ENCODE measurements around the gene RAD51B. TPM values are rescaled to one million over a fixed set of nuclear protein-coding genes. Genes with fewer than 3 reads are reported as not detected.

The RAD51B gene
- total RNA-seq, 5 donors from 2014 or later (not counting 1 experiment from before 2014, with no cell fraction given) = 25.4 to 47.9 (median 30.0) TPM

DNA sequence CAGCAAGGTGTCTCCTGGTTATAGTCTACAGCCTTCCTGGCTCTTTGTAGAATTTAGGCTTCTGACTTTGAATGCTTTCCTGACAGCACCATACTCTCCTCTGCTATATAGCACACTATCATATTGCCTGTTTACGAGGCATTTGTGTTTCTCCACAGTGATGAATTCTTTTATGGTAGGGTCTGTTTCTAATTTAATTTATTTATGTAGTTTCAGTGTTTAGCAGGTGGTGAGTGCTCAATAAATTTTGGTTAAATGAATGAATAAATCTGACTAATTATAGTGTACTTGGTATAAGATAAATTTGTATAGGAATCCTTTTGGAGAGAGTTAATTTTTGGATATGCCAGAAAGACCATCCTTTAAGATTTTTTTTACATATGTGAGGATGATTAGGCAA is 115.3 kb downstream of the RAD51B start:
- DNase-seq = no peak
- peaks cover 0 to 12% (median 7%) of the 10 kb centered on the region in 3 donors for H3K9me3 Mint-ChIP-seq
- H3K36me3 Mint-ChIP-seq = peaks cover 7% of the 10 kb centered on the region

DNA sequence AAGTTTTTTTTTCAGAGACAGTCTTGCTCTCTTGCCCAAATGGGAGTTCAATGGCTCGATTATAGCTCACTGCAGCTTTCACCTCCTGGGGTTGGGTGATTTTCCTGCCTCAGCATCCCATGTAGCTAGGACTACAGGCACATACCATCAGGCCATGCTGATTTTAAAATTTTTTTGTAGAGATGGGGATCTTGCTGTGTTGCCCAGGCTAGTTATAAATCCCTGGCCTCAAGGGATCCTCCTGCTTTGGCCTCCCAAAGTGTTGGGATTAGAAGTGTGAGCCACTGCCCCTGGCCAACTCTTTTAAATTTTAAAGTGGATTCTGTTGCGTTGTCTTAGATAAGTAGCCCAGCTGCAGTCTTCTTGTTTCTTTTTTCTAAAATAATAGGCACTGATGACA is 115.8 kb downstream of the RAD51B start:
- H3K27ac Mint-ChIP-seq = no peak overlapping the region
- CTCF ChIA-PET = no interaction called here

More for the DNA sequence above, 115.3 kb downstream of the RAD51B start:
- ChIA-PET CTCF (interaction anchor here (0.8 to 1.9 kb wide), 6 partner anchors 10 to 910 kb away, joined by 3 to 10 read pairs (median 5); no protein-coding TSS in a partner anchor), POLR2A (no interaction called here)
- no peak overlapping the region for H3K4me3 Mint-ChIP-seq
- Histone ChIP-seq H3K9me3 (no peaks in the 10 kb centered on the region), H3K36me3 (ENCODE audit: control insufficient read depth in 2 of 2, extremely low read depth in 1 of 2, insufficient read depth in 1 of 2, low read length in 1 of 2) (no peaks in the 10 kb centered on the region), H3K27me3 (replicated peaks in 1 of 2; ENCODE audit: control insufficient read depth in 2 of 2, extremely low read depth in 1 of 2, insufficient read depth in 2 of 2, low read length in 1 of 2) (no peaks in the 10 kb centered on the region), H3K4me3 (ENCODE audit: control insufficient read depth in 1 of 2, extremely low read depth in 1 of 2, low read length in 1 of 2) (no peak overlapping the region), H3K27ac (ENCODE audit: low read length) (no peak overlapping the region), H3K4me1 (ENCODE audit: control insufficient read depth in 1 of 2, extremely low read depth in 1 of 2, insufficient read depth in 2 of 2, low read length in 2 of 2) (peaks cover 0 to 4% of the 10 kb centered on the region in 2 experiments)
- no CpG with 5 or more reads among the region's 1 CpG for WGBS (ENCODE audit: insufficient coverage)
- no peak overlapping the region for H3K27ac Mint-ChIP-seq
- peaks cover 5 to 7% (median 5%) of the 10 kb centered on the region in 3 donors for H3K4me1 Mint-ChIP-seq
- no peaks in the 10 kb centered on the region for H3K27me3 Mint-ChIP-seq
- no peak for ATAC-seq (replicated peaks in 1 of 4)

DNA sequence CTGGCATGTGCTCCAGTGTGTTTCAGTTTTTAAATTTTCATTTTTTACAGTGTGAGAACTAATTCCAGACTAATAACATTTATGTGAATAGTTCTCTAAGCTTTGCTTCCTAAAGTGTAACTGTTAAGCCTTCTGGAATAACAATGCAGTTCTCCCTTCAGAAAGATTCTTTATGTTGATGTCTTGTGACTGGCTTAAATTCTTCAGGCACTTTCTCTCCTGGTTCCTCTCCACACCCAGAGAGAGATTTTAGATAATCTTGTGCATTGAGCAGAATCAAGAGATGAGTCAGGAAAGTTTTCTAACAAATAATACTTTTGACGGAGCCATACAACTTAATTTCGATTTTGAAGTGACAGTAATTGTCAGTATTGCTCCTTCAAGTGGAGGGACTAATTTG is 118.5 kb downstream of the RAD51B start:
- H3K4me3 ChIP-seq (ENCODE audit: control insufficient read depth in 1 of 2, extremely low read depth in 1 of 2, low read length in 1 of 2) = no peak overlapping the region
- peaks cover 5 to 7% (median 5%) of the 10 kb centered on the region in 3 donors for H3K4me1 Mint-ChIP-seq
- H3K36me3 ChIP-seq (ENCODE audit: control insufficient read depth in 2 of 2, extremely low read depth in 1 of 2, insufficient read depth in 1 of 2, low read length in 1 of 2) = no peaks in the 10 kb centered on the region
- ATAC-seq (replicated peaks in 1 of 4) (no peak), DNase-seq (no peak)
- no peak overlapping the region for H3K27ac Mint-ChIP-seq
- peaks cover 0 to 4% of the 10 kb centered on the region in 2 experiments for H3K4me1 ChIP-seq (ENCODE audit: control insufficient read depth in 1 of 2, extremely low read depth in 1 of 2, insufficient read depth in 2 of 2, low read length in 2 of 2)
- no peaks in the 10 kb centered on the region for H3K9me3 Mint-ChIP-seq
- ChIA-PET CTCF (interaction anchor here in 1 of 2 donors (1.3 kb wide), 1 partner anchor 906 kb away, joined by 5 read pairs; no protein-coding TSS in a partner anchor), POLR2A (no interaction called here)
- H3K27ac ChIP-seq (ENCODE audit: low read length) = no peak overlapping the region
- H3K27me3 Mint-ChIP-seq = no peaks in the 10 kb centered on the region
- H3K27me3 ChIP-seq (replicated peaks in 1 of 2; ENCODE audit: control insufficient read depth in 2 of 2, extremely low read depth in 1 of 2, insufficient read depth in 2 of 2, low read length in 1 of 2) = no peaks in the 10 kb centered on the region
- H3K4me3 Mint-ChIP-seq = no peak overlapping the region
- no peaks in the 10 kb centered on the region for H3K9me3 ChIP-seq
- WGBS (ENCODE audit: insufficient coverage) = no CpG with 5 or more reads among the region's 2 CpGs
- H3K36me3 Mint-ChIP-seq = no peaks in the 10 kb centered on the region

More for the DNA sequence above, 115.8 kb downstream of the RAD51B start:
- Mint-ChIP-seq H3K36me3 (peaks cover 2% of the 10 kb centered on the region), H3K4me3 (no peak overlapping the region), H3K27me3 (no peaks in the 10 kb centered on the region), H3K9me3 (peaks cover 0 to 7% (median 2%) of the 10 kb centered on the region in 3 donors), H3K4me1 (peaks cover 5 to 7% (median 5%) of the 10 kb centered on the region in 3 donors)
- DNase-seq (no peak), ATAC-seq (replicated peaks in 1 of 4) (no peak)
- Histone ChIP-seq H3K36me3 (ENCODE audit: control insufficient read depth in 2 of 2, extremely low read depth in 1 of 2, insufficient read depth in 1 of 2, low read length in 1 of 2) (no peaks in the 10 kb centered on the region), H3K4me3 (ENCODE audit: control insufficient read depth in 1 of 2, extremely low read depth in 1 of 2, low read length in 1 of 2) (no peak overlapping the region), H3K9me3 (no peaks in the 10 kb centered on the region), H3K4me1 (ENCODE audit: control insufficient read depth in 1 of 2, extremely low read depth in 1 of 2, insufficient read depth in 2 of 2, low read length in 2 of 2) (peaks cover 0 to 4% of the 10 kb centered on the region in 2 experiments), H3K27ac (ENCODE audit: low read length) (no peak overlapping the region), H3K27me3 (replicated peaks in 1 of 2; ENCODE audit: control insufficient read depth in 2 of 2, extremely low read depth in 1 of 2, insufficient read depth in 2 of 2, low read length in 1 of 2) (no peaks in the 10 kb centered on the region)
- POLR2A ChIA-PET = no interaction called here
- WGBS (ENCODE audit: insufficient coverage) = no CpG with 5 or more reads among the region's 2 CpGs

DNA sequence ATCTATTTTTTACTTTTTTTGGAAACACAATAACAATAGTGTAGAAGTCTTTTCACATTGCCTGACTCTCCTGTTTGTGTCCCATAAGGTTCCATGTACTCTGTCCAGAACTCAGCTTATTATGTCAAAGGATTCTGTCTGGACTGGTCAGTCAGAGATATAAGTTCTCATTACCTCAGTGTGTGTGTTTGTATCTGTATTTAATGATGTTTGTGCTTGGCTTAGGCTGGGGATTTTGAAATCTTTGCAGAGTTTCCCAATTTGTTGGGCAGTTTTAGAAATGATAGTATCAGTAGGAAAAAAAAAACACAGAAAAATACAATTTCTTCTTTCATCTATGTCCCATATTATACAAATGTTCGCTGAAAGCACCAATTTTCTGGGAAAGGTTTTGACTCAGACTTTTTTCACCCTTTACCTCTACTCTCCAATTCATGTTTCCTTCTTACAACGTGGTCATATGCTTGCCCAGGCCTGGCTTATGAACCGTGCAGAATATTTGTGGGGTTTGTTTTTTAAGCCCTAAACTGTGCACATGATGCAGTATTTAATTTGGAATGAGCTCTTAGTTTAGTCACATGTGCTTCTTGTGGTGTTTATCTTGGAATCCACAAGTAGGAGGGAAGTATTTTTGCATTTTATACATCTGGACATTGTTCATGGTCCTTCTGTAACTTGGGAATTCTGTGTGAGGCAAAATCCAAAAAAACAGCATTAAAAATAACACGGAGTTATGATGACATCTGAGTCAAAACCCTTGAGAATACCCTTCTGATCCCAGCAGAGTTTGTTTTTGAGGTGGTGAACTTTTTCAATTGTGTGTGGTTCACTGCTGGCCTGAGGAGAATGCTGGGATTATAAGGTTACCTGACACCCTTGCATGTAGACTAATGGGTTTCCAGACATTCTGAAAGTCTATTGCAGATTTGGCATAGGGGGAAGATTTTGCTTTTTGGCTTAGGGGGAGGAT is 121.2 kb downstream of the RAD51B start:
- ChIA-PET CTCF (interaction anchor here in 1 of 2 donors (0.7 kb wide), 1 partner anchor 566 kb away, joined by 3 read pairs; no protein-coding TSS in a partner anchor), POLR2A (interaction anchor here in 1 of 2 donors (0.5 kb wide), 1 partner anchor 17 kb away, joined by 3 read pairs; no protein-coding TSS in a partner anchor)
- Histone ChIP-seq H3K4me3 (ENCODE audit: control insufficient read depth in 1 of 2, extremely low read depth in 1 of 2, low read length in 1 of 2) (no peak overlapping the region), H3K27me3 (replicated peaks in 1 of 2; ENCODE audit: control insufficient read depth in 2 of 2, extremely low read depth in 1 of 2, insufficient read depth in 2 of 2, low read length in 1 of 2) (no peaks in the 10 kb centered on the region), H3K4me1 (ENCODE audit: control insufficient read depth in 1 of 2, extremely low read depth in 1 of 2, insufficient read depth in 2 of 2, low read length in 2 of 2) (no peaks in the 10 kb centered on the region), H3K9me3 (no peaks in the 10 kb centered on the region), H3K36me3 (ENCODE audit: control insufficient read depth in 2 of 2, extremely low read depth in 1 of 2, insufficient read depth in 1 of 2, low read length in 1 of 2) (no peaks in the 10 kb centered on the region), H3K27ac (ENCODE audit: low read length) (no peak overlapping the region)
- Mint-ChIP-seq H3K4me3 (no peak overlapping the region), H3K27ac (no peak overlapping the region), H3K27me3 (no peaks in the 10 kb centered on the region), H3K9me3 (no peaks in the 10 kb centered on the region), H3K4me1 (peaks cover 0 to 5% (median 0%) of the 10 kb centered on the region in 3 donors), H3K36me3 (no peaks in the 10 kb centered on the region)
- WGBS (ENCODE audit: insufficient coverage) = 80% methylated on average over 1 of the region's 4 CpGs
- DNase-seq = no peak
- ATAC-seq (replicated peaks in 1 of 4) = no peak

DNA sequence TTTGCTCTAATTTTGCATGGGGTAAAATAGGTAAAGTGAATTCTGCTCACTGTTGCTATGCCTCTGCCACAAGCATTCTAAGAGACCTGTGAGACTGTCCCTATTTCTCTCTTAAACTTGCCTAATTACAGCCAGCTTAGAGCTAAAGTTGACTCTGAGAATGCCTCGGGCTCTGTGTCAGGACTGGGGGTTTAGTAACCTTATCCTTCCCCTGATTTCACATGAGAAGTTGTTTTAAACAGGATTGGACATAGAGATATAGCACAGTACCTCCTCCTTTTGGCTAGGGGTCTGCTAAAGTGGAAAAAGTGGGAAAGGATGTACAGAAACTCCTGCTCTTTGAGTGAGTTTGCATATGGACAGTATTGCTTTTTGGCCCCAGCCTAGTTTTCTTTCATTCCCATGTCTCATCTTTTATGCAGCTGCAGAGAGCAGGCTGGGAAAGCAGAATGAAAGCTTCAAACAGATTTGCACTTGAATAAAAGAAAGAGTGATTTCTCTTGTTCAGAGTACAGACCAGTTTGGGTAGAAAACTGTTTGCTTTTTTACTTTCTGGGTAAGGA is 122.0 kb downstream of the RAD51B start:
- H3K9me3 ChIP-seq = no peaks in the 10 kb centered on the region
- H3K4me1 ChIP-seq (ENCODE audit: control insufficient read depth in 1 of 2, extremely low read depth in 1 of 2, insufficient read depth in 2 of 2, low read length in 2 of 2) = no peaks in the 10 kb centered on the region
- H3K4me3 Mint-ChIP-seq = no peak overlapping the region
- DNase-seq = no peak
- no peaks in the 10 kb centered on the region for H3K36me3 ChIP-seq (ENCODE audit: control insufficient read depth in 2 of 2, extremely low read depth in 1 of 2, insufficient read depth in 1 of 2, low read length in 1 of 2)
- peaks cover 0 to 5% (median 0%) of the 10 kb centered on the region in 3 donors for H3K4me1 Mint-ChIP-seq
- ChIA-PET CTCF (interaction anchor here (0.5 to 0.6 kb wide), 2 partner anchors 10 to 544 kb away, joined by 3 read pairs; no protein-coding TSS in a partner anchor), POLR2A (no interaction called here)
- no peaks in the 10 kb centered on the region for H3K27me3 Mint-ChIP-seq
- no peak for ATAC-seq (replicated peaks in 1 of 4)
- H3K27me3 ChIP-seq (replicated peaks in 1 of 2; ENCODE audit: control insufficient read depth in 2 of 2, extremely low read depth in 1 of 2, insufficient read depth in 2 of 2, low read length in 1 of 2) = no peaks in the 10 kb centered on the region
- H3K9me3 Mint-ChIP-seq = no peaks in the 10 kb centered on the region
- no peak overlapping the region for H3K27ac ChIP-seq (ENCODE audit: low read length)
- no peak overlapping the region for H3K27ac Mint-ChIP-seq
- WGBS (ENCODE audit: insufficient coverage) = no CpG with 5 or more reads among the region's 1 CpG
- no peak overlapping the region for H3K4me3 ChIP-seq (ENCODE audit: control insufficient read depth in 1 of 2, extremely low read depth in 1 of 2, low read length in 1 of 2)
- H3K36me3 Mint-ChIP-seq = no peaks in the 10 kb centered on the region

DNA sequence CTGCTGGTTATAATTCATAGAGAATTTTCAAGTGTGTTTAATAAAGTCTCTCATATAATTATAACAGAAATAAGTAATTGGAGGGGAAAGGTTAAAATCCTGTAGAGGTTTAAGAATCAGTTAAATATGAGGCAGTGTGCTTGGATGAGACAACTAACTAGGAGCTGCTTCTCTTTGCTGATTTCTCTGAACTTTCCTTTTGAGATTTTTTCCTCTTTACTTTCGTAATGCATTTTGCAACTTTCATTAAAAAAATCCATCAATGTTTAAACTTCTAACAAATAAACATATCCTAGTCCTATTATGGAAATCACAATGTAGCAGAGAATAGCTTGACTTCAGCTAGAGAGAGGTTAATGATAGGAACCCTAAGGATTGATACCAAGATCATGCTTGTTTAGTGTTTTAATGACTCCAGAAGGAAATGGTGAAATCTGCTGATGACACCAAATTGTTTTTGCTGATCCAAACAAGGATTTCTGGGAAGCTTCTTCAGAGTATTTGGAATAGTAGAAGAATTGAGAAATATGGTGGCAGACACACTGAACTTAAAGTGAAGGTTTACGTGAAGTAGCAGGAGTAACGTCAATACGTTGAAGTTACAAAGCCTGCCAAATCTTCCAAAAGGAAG is 122.6 kb downstream of the RAD51B start:
- Histone ChIP-seq H3K27ac (ENCODE audit: low read length) (no peak overlapping the region), H3K9me3 (no peaks in the 10 kb centered on the region), H3K36me3 (ENCODE audit: control insufficient read depth in 2 of 2, extremely low read depth in 1 of 2, insufficient read depth in 1 of 2, low read length in 1 of 2) (no peaks in the 10 kb centered on the region), H3K27me3 (replicated peaks in 1 of 2; ENCODE audit: control insufficient read depth in 2 of 2, extremely low read depth in 1 of 2, insufficient read depth in 2 of 2, low read length in 1 of 2) (no peaks in the 10 kb centered on the region), H3K4me1 (ENCODE audit: control insufficient read depth in 1 of 2, extremely low read depth in 1 of 2, insufficient read depth in 2 of 2, low read length in 2 of 2) (no peaks in the 10 kb centered on the region), H3K4me3 (ENCODE audit: control insufficient read depth in 1 of 2, extremely low read depth in 1 of 2, low read length in 1 of 2) (no peak overlapping the region)
- DNase-seq (no peak), ATAC-seq (replicated peaks in 1 of 4) (no peak)
- Mint-ChIP-seq H3K4me1 (peaks cover 0 to 5% (median 0%) of the 10 kb centered on the region in 3 donors), H3K36me3 (no peaks in the 10 kb centered on the region), H3K9me3 (no peaks in the 10 kb centered on the region), H3K27ac (no peak overlapping the region), H3K27me3 (no peaks in the 10 kb centered on the region), H3K4me3 (no peak overlapping the region)
- ChIA-PET POLR2A (no interaction called here), CTCF (interaction anchor here (0.5 to 0.6 kb wide), 3 partner anchors 10 to 543 kb away, joined by 3 to 4 read pairs (median 3); no protein-coding TSS in a partner anchor)
- WGBS (ENCODE audit: insufficient coverage) = no CpG with 5 or more reads among the region's 4 CpGs
